ENCODE results near the gene PRDM12.

GRCh38 chr9:130710822-130711352, 46.5 kb downstream of the PRDM12 start:
- TF ChIP-seq CTCF (IDR thresholded peaks at IDR 0.05) (no peak), POLR2A (IDR thresholded peaks at IDR 0.05) (no peak)

Measured in breast epithelium (tissue), 3 donors.